K562 (cell line): ENCODE results near the gene GLIS1. TPM values are rescaled to one million over a fixed set of nuclear protein-coding genes. Genes with fewer than 3 reads are reported as not detected.

Source experiments
- polyA plus RNA-seq, 8 experiments: library from polyadenylated mRNA; depleted of rRNA in 4 of 8; stranded (reverse) in 5 of 8; unstranded in 3 of 8; fragments of >200 nt; fragmentation: Nextera tagmentation in 2 of 8; fragmentation: Illumina TruSeq in 1 of 8; extraction: Ambion mirVana in 2 of 8; extraction: Trizol in 1 of 8; gene quantifications; 2 replicates each; pipeline versions ENCODE4 v1.2.1 to v1.2.3, GENCODE V29; 2011 to 2014; ENCODE audit warnings: inconsistent platforms in 1 of 8, missing spikeins in 1 of 8
- total RNA-seq, 7 experiments: library from RNA; depleted of rRNA in 6 of 7; stranded (reverse); fragments of >200 nt in 6 of 7; fragmentation: Illumina TruSeq in 2 of 7; extraction: Trizol in 2 of 7; gene quantifications; 2 replicates each; pipeline versions ENCODE4 v1.2.1 to v1.2.3, GENCODE V29; 2011 to 2021; ENCODE audit warnings: low replicate concordance in 1 of 7
- TF ChIP-seq, protein P1 (sequence below), 2 experiments: fragments of 450-650 bp in 1 of 2; sonication (generic) in 1 of 2; formaldehyde crosslinking in 1 of 2; IDR thresholded peaks; 2 replicates each; pipeline versions ENCODE4 v1.7.1 to v1.9.0; 2016 to 2022; ENCODE audit warnings: inconsistent platforms in 1 of 2, mild to moderate bottlenecking in 1 of 2, missing genetic modification reagents in 1 of 2

GLIS1 gene
- total and polyA plus RNA-seq, 9 of the 15 experiments (the other 6 are each of a cell fraction or from before 2014, with no cell fraction given), result not detected

DNA sequence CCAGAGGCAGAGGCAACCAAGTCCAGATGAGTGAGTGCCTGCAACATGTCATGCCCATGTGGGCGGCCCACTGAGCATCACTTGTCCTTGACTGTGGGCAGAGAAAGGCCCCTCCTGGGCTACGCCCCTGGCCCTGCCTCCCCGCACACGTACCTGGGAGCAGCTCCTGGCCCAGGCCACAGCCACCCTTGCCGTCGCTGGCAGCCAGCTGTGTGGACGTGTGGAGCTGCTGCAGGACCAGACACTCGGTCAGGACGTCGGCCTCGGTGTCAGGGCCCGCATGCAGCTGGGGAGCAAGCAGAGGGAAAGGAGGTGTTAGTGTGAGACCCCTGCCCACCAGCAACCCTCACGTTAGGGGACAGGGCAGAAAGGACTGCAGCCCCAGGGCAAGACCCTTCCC is 218.5 kb downstream of the GLIS1 start (continued):
- TF ChIP-seq, protein P1, sequence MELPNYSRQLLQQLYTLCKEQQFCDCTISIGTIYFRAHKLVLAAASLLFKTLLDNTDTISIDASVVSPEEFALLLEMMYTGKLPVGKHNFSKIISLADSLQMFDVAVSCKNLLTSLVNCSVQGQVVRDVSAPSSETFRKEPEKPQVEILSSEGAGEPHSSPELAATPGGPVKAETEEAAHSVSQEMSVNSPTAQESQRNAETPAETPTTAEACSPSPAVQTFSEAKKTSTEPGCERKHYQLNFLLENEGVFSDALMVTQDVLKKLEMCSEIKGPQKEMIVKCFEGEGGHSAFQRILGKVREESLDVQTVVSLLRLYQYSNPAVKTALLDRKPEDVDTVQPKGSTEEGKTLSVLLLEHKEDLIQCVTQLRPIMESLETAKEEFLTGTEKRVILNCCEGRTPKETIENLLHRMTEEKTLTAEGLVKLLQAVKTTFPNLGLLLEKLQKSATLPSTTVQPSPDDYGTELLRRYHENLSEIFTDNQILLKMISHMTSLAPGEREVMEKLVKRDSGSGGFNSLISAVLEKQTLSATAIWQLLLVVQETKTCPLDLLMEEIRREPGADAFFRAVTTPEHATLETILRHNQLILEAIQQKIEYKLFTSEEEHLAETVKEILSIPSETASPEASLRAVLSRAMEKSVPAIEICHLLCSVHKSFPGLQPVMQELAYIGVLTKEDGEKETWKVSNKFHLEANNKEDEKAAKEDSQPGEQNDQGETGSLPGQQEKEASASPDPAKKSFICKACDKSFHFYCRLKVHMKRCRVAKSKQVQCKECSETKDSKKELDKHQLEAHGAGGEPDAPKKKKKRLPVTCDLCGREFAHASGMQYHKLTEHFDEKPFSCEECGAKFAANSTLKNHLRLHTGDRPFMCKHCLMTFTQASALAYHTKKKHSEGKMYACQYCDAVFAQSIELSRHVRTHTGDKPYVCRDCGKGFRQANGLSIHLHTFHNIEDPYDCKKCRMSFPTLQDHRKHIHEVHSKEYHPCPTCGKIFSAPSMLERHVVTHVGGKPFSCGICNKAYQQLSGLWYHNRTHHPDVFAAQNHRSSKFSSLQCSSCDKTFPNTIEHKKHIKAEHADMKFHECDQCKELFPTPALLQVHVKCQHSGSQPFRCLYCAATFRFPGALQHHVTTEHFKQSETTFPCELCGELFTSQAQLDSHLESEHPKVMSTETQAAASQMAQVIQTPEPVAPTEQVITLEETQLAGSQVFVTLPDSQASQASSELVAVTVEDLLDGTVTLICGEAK (IDR thresholded peaks at IDR 0.05), result no peak
- TF ChIP-seq, protein P1 (CRISPR knock-in tag; IDR thresholded peaks at IDR 0.05), result no peak
